ENCODE measurements around the gene CACNA1C.

DNA sequence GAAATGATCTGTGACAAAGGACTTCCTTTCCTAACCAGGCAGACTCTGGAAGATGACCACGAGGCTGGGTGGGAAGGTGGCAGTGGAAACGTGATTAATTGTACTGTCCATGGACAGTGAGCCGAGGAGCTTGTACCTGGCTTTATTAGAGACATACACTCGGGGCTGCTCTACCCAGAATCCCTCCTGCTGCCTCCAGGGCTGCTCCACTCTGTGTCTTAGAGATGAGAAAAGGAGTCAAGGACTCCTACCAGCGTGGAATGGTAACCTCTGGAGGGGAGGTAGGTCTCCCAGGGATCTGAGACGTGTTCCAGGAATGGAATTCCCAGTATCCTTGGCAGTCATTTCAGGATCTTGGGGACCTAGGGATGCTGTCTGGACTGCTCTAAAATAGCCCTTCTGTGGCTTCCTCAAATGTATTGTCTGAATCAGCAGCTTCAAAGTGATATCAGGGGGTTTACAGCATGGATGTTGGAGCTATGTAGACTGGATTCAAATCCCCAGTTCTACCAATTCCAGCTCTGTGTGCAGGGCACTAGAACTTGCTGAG is 237.8 kb downstream of the CACNA1C start:
- TF ChIP-seq, protein P1, sequence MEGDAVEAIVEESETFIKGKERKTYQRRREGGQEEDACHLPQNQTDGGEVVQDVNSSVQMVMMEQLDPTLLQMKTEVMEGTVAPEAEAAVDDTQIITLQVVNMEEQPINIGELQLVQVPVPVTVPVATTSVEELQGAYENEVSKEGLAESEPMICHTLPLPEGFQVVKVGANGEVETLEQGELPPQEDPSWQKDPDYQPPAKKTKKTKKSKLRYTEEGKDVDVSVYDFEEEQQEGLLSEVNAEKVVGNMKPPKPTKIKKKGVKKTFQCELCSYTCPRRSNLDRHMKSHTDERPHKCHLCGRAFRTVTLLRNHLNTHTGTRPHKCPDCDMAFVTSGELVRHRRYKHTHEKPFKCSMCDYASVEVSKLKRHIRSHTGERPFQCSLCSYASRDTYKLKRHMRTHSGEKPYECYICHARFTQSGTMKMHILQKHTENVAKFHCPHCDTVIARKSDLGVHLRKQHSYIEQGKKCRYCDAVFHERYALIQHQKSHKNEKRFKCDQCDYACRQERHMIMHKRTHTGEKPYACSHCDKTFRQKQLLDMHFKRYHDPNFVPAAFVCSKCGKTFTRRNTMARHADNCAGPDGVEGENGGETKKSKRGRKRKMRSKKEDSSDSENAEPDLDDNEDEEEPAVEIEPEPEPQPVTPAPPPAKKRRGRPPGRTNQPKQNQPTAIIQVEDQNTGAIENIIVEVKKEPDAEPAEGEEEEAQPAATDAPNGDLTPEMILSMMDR (IDR thresholded peaks at IDR 0.05), result no peak
- TF ChIP-seq POLR2AphosphoS5 (IDR thresholded peaks at IDR 0.05), result no peak
- no peak for TF ChIP-seq POLR2A (IDR thresholded peaks at IDR 0.05)
